VCaP (cell line): ENCODE results near the gene NAB2.
"Not testable (repeated sequence)": the region's sequence is repeated elsewhere in the genome, so short reads cannot be mapped to it uniquely, and the experiment has no call there.

Experiments used
- H3K27ac ChIP-seq: fragments of 450-650 bp; 2 replicates; pipeline ENCODE4 v1.5.1; 2017
- CTCF ChIP-seq: fragments of 450-650 bp; conservative IDR thresholded peaks from 2 replicates; pipeline ENCODE4 v1.5.1; 2017; ENCODE audit warnings: mild to moderate bottlenecking, moderate library complexity

The NAB2 gene

GRCh38 chr12:57116580-57117281 lies 27.8 kb downstream of the NAB2 start:
- H3K27ac ChIP-seq: no peak overlapping the region
- no peak for TF ChIP-seq CTCF

- H3K27ac ChIP-seq: no peak overlapping the region
- no peak for TF ChIP-seq CTCF
Observed at GRCh38 chr12:57118711-57119271, 29.9 kb downstream of the NAB2 start.

- no peak overlapping the region for H3K27ac ChIP-seq
Observed at GRCh38 chr12:57119294-57120085, 30.6 kb downstream of the NAB2 start.

GRCh38 chr12:57120718-57121117 lies 31.8 kb downstream of the NAB2 start:
- H3K27ac ChIP-seq: not testable (repeated sequence)

More at GRCh38 chr12:57119294-57120085, 30.6 kb downstream of the NAB2 start:
- TF ChIP-seq CTCF: no peak

- H3K27ac ChIP-seq: no peak overlapping the region
- TF ChIP-seq CTCF: no peak
Observed at GRCh38 chr12:57123813-57124212, 34.9 kb downstream of the NAB2 start.

GRCh38 chr12:57124261-57124877 lies 35.5 kb downstream of the NAB2 start:
- no peak overlapping the region for H3K27ac ChIP-seq
- peak; percentile 98 for TF ChIP-seq CTCF

- H3K27ac ChIP-seq: no peak overlapping the region
- no peak for TF ChIP-seq CTCF
Observed at GRCh38 chr12:57126061-57126460, 37.1 kb downstream of the NAB2 start.
